ENCODE data around the gene PITPNB. TPM values are rescaled to one million over a fixed set of nuclear protein-coding genes. Genes with fewer than 3 reads are reported as not detected.
A peak's percentile ranks its signal among the peaks of the same experiment; 100 is the strongest.

The PITPNB gene
- total RNA-seq, 4 donors from 2014 or later: 12.1 to 18.7 (median 16.1) TPM

DNA sequence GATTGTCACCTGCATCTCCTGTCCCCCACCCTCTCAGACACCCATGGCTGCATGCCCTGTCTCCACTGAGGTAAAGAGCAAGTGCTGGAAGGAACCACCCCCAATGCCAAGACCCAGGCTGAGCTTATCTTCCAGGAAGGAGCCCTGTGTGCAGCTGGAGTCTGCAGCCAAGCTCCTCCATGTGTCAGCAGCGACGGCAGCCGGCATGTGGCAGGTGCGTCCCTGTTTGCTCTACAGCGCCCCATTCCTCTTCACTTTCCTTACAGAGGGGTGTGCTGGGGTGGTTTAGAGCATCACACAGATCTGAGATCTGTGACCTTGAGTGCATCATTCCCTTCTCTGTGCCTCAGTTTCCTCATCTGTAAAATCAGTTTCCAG lies 109.8 kb downstream of the PITPNB start:
- H3K4me3 ChIP-seq: no peak overlapping the region
- DNase-seq: no peak
- no peak for ATAC-seq
- no peaks in the 10 kb centered on the region for H3K36me3 ChIP-seq
- no peaks in the 10 kb centered on the region for H3K9me3 ChIP-seq
- no peak for TF ChIP-seq CTCF (IDR thresholded peaks at IDR 0.05 in 4 of 5, conservative IDR thresholded peaks at IDR 0.05 in 1 of 5)
- TF ChIP-seq POLR2A (IDR thresholded peaks at IDR 0.05): no peak
- no peaks in the 10 kb centered on the region for H3K27me3 ChIP-seq
- intact Hi-C loops (cut with DNase I; ENCODE audit: low total_unique reads): loop anchor here (5.0 kb wide), 1 partner anchor 1052 kb away; no protein-coding TSS in a partner anchor
- no peak overlapping the region for H3K27ac ChIP-seq
- H3K4me1 ChIP-seq: peaks cover 13 to 26% of the 10 kb centered on the region in 2 donors
- in situ Hi-C loops (cut with MboI; ENCODE audit: low sequenced_read_pairs in 4 of 4): loop anchor here (10.0 to 25.0 kb wide), 2 partner anchors 404 to 1047 kb away; no protein-coding TSS in a partner anchor

DNA sequence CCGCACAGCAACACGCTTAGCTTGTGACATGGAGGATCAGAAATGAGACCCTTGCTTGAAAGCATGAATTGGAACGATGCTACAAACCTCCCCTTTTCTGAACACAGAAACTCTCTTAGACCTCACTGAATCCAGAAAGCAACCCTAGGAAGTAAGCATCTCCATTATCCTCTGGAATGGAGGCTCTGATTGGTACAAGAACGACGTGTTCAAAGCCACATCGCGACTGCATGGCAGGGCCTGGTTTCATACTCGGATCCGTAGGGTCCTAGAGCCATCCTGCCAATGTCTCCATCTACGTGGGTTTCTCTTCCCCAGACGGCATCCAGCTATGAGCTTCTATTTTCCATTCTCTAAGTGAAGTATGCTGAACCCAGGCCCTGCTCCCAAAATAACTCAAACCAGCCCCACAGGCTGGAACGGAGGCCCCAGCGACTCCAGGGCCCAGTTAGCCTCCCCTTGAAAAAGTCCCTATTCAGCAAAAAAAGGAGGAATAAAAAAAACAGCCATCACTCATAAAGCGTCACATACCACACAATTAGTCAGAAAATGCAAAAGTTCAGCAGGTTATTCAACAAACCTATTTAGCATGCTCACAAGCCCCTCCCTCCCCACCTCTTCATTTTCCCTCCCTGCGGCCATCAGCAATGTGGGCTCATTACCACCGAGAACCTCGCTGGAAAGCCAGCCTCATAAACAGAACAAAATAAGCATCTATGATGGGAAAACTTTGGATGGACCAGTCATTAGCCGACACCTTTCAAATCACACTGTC lies 110.4 kb downstream of the PITPNB start:
- H3K9me3 ChIP-seq: no peaks in the 10 kb centered on the region
- TF ChIP-seq POLR2A (IDR thresholded peaks at IDR 0.05) (no peak), CTCF (IDR thresholded peaks at IDR 0.05 in 4 of 5, conservative IDR thresholded peaks at IDR 0.05 in 1 of 5) (no peak)
- ATAC-seq (no peak), DNase-seq (no peak)
- no peak overlapping the region for H3K4me3 ChIP-seq
- H3K27me3 ChIP-seq: no peaks in the 10 kb centered on the region
- H3K36me3 ChIP-seq: no peaks in the 10 kb centered on the region
- H3K4me1 ChIP-seq: peaks cover 13 to 32% of the 10 kb centered on the region in 2 donors
- intact Hi-C loops (cut with DNase I; ENCODE audit: low total_unique reads) (loop anchor here (5.0 kb wide), 1 partner anchor 1051 kb away; no protein-coding TSS in a partner anchor), in situ Hi-C loops (cut with MboI; ENCODE audit: low sequenced_read_pairs in 4 of 4) (loop anchor here (10.0 to 25.0 kb wide), 2 partner anchors 404 to 1046 kb away; no protein-coding TSS in a partner anchor)
- H3K27ac ChIP-seq: no peak overlapping the region

- Histone ChIP-seq H3K4me3 (no peak overlapping the region), H3K27me3 (no peaks in the 10 kb centered on the region), H3K36me3 (no peaks in the 10 kb centered on the region), H3K27ac (no peak overlapping the region), H3K4me1 (peaks cover 17 to 38% of the 10 kb centered on the region in 2 donors), H3K9me3 (no peaks in the 10 kb centered on the region)
- TF ChIP-seq POLR2A (IDR thresholded peaks at IDR 0.05) (no peak), CTCF (IDR thresholded peaks at IDR 0.05 in 4 of 5, conservative IDR thresholded peaks at IDR 0.05 in 1 of 5) (no peak)
- ATAC-seq (no peak), DNase-seq (no peak)
- intact Hi-C loops (cut with DNase I; ENCODE audit: low total_unique reads) (loop anchor here (5.0 kb wide), 1 partner anchor 1049 kb away; no protein-coding TSS in a partner anchor), in situ Hi-C loops (cut with MboI; ENCODE audit: low sequenced_read_pairs in 4 of 4) (loop anchor here (10.0 to 25.0 kb wide), 2 partner anchors 401 to 1044 kb away; no protein-coding TSS in a partner anchor)
Observed at GRCh38 chr22:27805841-27806240, 113.2 kb downstream of the PITPNB start.

- H3K4me1 ChIP-seq: peaks cover 10 to 37% of the 10 kb centered on the region in 2 donors
- peak overlapping the region in 2 of 4 donors; percentile 14 to 32 for H3K27ac ChIP-seq
- H3K27me3 ChIP-seq: no peaks in the 10 kb centered on the region
- TF ChIP-seq CTCF (IDR thresholded peaks at IDR 0.05 in 4 of 5, conservative IDR thresholded peaks at IDR 0.05 in 1 of 5): peak; percentile 52 to 80 (median 73)
- TF ChIP-seq POLR2A (IDR thresholded peaks at IDR 0.05): no peak
- intact Hi-C loops (cut with DNase I; ENCODE audit: low total_unique reads) (loop anchor here (1.0 to 5.0 kb wide), 5 partner anchors 53 to 1047 kb away; no protein-coding TSS in a partner anchor), in situ Hi-C loops (cut with MboI; ENCODE audit: low sequenced_read_pairs in 4 of 4) (loop anchor here (10.0 to 25.0 kb wide), 2 partner anchors 400 to 1042 kb away; no protein-coding TSS in a partner anchor)
- no peaks in the 10 kb centered on the region for H3K9me3 ChIP-seq
- DNase-seq: peak; percentile 47 to 72
- no peak overlapping the region for H3K4me3 ChIP-seq
- ATAC-seq: peak; percentile 32 to 38
- no peaks in the 10 kb centered on the region for H3K36me3 ChIP-seq
Observed at GRCh38 chr22:27804470-27805297, 114.4 kb downstream of the PITPNB start.

Measured in gastrocnemius medialis (tissue), 4 donors.